HEK293 (cell line): ENCODE measurements around the gene NATD1.
A peak's percentile ranks its signal among the peaks of the same experiment; 100 is the strongest.

ENCODE experiments used
- GFI1B ChIP-seq: fragments of 450-650 bp; formaldehyde crosslinking; IDR thresholded peaks from 2 replicates; pipeline ENCODE4 v1.5.1; 2016; ENCODE audit warnings: missing biosample characterization, missing genetic modification characterization
- GLIS1 ChIP-seq: fragments of 450-650 bp; formaldehyde crosslinking; IDR thresholded peaks from 2 replicates; pipeline ENCODE4 v1.5.1; 2016; ENCODE audit warnings: missing biosample characterization, missing genetic modification characterization
- HIC1 ChIP-seq: fragments of 450-650 bp; formaldehyde crosslinking; IDR thresholded peaks from 2 replicates; pipeline ENCODE4 v1.5.1; 2016; ENCODE audit warnings: missing biosample characterization, missing genetic modification characterization
- HOXC10 ChIP-seq: sonication (generic); formaldehyde crosslinking; IDR thresholded peaks from 2 replicates; pipeline ENCODE4 v1.8.1; 2023; ENCODE audit warnings: mild to moderate bottlenecking, missing genetic modification reagents
- KLF16 ChIP-seq: fragments of 450-650 bp; formaldehyde crosslinking; IDR thresholded peaks from 2 replicates; pipeline ENCODE4 v1.5.1; 2017; ENCODE audit warnings: missing biosample characterization, missing genetic modification characterization
- KLF9 ChIP-seq: fragments of 450-650 bp; formaldehyde crosslinking; IDR thresholded peaks from 2 replicates; pipeline ENCODE4 v1.5.1; 2016; ENCODE audit warnings: missing biosample characterization, missing genetic modification characterization, low read depth
- RBAK ChIP-seq: fragments of 450-650 bp; formaldehyde crosslinking; IDR thresholded peaks from 2 replicates; pipeline ENCODE4 v1.5.1; 2016; ENCODE audit warnings: missing biosample characterization, missing genetic modification characterization
- SETDB1 ChIP-seq: IDR thresholded peaks from one replicate; pipeline ENCODE4 v1.6.1; 2017; ENCODE audit warnings: mild to moderate bottlenecking, low read length, moderate library complexity, mixed read lengths; ENCODE audit not compliant: insufficient read length
- WT1 ChIP-seq: fragments of 450-650 bp; formaldehyde crosslinking; IDR thresholded peaks from 2 replicates; pipeline ENCODE4 v1.5.1; 2016; ENCODE audit warnings: missing biosample characterization, missing genetic modification characterization
- ZBTB44 ChIP-seq: fragments of 450-650 bp; IDR thresholded peaks from 2 replicates; pipeline ENCODE4 v1.5.1; 2018; ENCODE audit warnings: missing biosample characterization, mild to moderate bottlenecking, missing genetic modification characterization
- ZBTB8A ChIP-seq: fragments of 450-650 bp; formaldehyde crosslinking; IDR thresholded peaks from 2 replicates; pipeline ENCODE4 v1.5.1; 2016; ENCODE audit warnings: missing biosample characterization, missing genetic modification characterization
- ZNF16 ChIP-seq: fragments of 450-650 bp; formaldehyde crosslinking; IDR thresholded peaks from 2 replicates; pipeline ENCODE4 v1.5.1; 2016; ENCODE audit warnings: low read depth, missing biosample characterization, missing genetic modification characterization
- ZNF223 ChIP-seq: fragments of 450-650 bp; formaldehyde crosslinking; IDR thresholded peaks from 2 replicates; pipeline ENCODE4 v1.5.1; 2016; ENCODE audit warnings: missing biosample characterization, missing genetic modification characterization
- ZNF280D ChIP-seq: fragments of 450-650 bp; formaldehyde crosslinking; IDR thresholded peaks from 2 replicates; pipeline ENCODE4 v1.5.1; 2016; ENCODE audit warnings: missing biosample characterization, missing genetic modification characterization
- ZNF404 ChIP-seq: fragments of 450-650 bp; formaldehyde crosslinking; IDR thresholded peaks from 2 replicates; pipeline ENCODE4 v1.5.1; 2017; ENCODE audit warnings: missing biosample characterization, missing genetic modification characterization
- ZNF544 ChIP-seq: fragments of 450-650 bp; formaldehyde crosslinking; IDR thresholded peaks from 2 replicates; pipeline ENCODE4 v1.5.0; 2017; ENCODE audit warnings: missing biosample characterization, missing genetic modification characterization
- ZNF645 ChIP-seq: fragments of 450-650 bp; formaldehyde crosslinking; IDR thresholded peaks from 2 replicates; pipeline ENCODE4; 2016; ENCODE audit warnings: missing biosample characterization, missing genetic modification characterization
- ZNF692 ChIP-seq: fragments of 450-650 bp; formaldehyde crosslinking; IDR thresholded peaks from 2 replicates; pipeline ENCODE4 v1.5.1; 2016; ENCODE audit warnings: missing biosample characterization, missing genetic modification characterization
- ZXDB ChIP-seq: fragments of 450-650 bp; formaldehyde crosslinking; IDR thresholded peaks from 2 replicates; pipeline ENCODE4 v1.5.1; 2016; ENCODE audit warnings: missing biosample characterization, missing genetic modification characterization
- TF ChIP-seq, protein P1 (sequence below): fragments of 450-650 bp; formaldehyde crosslinking; IDR thresholded peaks from 2 replicates; pipeline ENCODE4 v1.5.1; 2016; ENCODE audit warnings: missing biosample characterization, missing genetic modification characterization
- TF ChIP-seq, protein P2 (sequence below): IDR thresholded peaks from 2 replicates; pipeline ENCODE4 v1.6.1; 2011; ENCODE audit warnings: mild to moderate bottlenecking, low read depth, low read length, borderline replicate concordance
- TF ChIP-seq, protein P3 (sequence below): fragments of 450-650 bp; IDR thresholded peaks from 2 replicates; pipeline ENCODE4 v1.5.1; 2018; ENCODE audit warnings: missing biosample characterization, missing genetic modification characterization
- TF ChIP-seq, protein P4 (sequence below): fragments of 450-650 bp; formaldehyde crosslinking; IDR thresholded peaks from 2 replicates; pipeline ENCODE4 v1.5.1; 2016; ENCODE audit warnings: missing biosample characterization, missing genetic modification characterization, borderline replicate concordance

Gene NATD1

GRCh38 chr17:21214015-21214776 lies 39.0 kb downstream of the NATD1 start, which contains the start of gene TMEM11 (continued):
- TF ChIP-seq ZNF692 (tag by site-specific recombination) (peak; percentile 22; the same call in 1 of the 2 replicates), KLF9 (tag by site-specific recombination) (peak; percentile 28; the same call in 1 of the 2 replicates), ZNF223 (tag by site-specific recombination) (no peak), ZNF544 (tag by site-specific recombination) (no peak), HIC1 (peak; percentile 100), ZXDB (tag by site-specific recombination) (peak; percentile 98), SETDB1 (no peak), ZBTB8A (tag by site-specific recombination) (peak; percentile 38), ZNF404 (tag by site-specific recombination) (no peak), KLF16 (peak; percentile 88; the same call in 1 of the 2 replicates), GLIS1 (tag by site-specific recombination) (peak; percentile 60; the same call in 1 of the 2 replicates), HOXC10 (CRISPR knock-in tag) (0 out of 2 replicates have a peak, but pooled peaks have one; percentile 18), ZNF16 (no peak), GFI1B (tag by site-specific recombination) (no peak), ZBTB44 (tag by site-specific recombination) (no peak), ZNF645 (tag by site-specific recombination) (no peak), RBAK (tag by site-specific recombination) (no peak), ZNF280D (no peak), WT1 (no peak)
- TF ChIP-seq, protein P1, sequence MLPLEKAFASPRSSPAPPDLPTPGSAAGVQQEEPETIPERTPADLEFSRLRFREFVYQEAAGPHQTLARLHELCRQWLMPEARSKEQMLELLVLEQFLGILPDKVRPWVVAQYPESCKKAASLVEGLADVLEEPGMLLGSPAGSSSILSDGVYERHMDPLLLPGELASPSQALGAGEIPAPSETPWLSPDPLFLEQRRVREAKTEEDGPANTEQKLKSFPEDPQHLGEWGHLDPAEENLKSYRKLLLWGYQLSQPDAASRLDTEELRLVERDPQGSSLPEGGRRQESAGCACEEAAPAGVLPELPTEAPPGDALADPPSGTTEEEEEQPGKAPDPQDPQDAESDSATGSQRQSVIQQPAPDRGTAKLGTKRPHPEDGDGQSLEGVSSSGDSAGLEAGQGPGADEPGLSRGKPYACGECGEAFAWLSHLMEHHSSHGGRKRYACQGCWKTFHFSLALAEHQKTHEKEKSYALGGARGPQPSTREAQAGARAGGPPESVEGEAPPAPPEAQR (tag by site-specific recombination) = no peak
- TF ChIP-seq, protein P2, sequence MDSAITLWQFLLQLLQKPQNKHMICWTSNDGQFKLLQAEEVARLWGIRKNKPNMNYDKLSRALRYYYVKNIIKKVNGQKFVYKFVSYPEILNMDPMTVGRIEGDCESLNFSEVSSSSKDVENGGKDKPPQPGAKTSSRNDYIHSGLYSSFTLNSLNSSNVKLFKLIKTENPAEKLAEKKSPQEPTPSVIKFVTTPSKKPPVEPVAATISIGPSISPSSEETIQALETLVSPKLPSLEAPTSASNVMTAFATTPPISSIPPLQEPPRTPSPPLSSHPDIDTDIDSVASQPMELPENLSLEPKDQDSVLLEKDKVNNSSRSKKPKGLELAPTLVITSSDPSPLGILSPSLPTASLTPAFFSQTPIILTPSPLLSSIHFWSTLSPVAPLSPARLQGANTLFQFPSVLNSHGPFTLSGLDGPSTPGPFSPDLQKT = no peak
- TF ChIP-seq, protein P3, sequence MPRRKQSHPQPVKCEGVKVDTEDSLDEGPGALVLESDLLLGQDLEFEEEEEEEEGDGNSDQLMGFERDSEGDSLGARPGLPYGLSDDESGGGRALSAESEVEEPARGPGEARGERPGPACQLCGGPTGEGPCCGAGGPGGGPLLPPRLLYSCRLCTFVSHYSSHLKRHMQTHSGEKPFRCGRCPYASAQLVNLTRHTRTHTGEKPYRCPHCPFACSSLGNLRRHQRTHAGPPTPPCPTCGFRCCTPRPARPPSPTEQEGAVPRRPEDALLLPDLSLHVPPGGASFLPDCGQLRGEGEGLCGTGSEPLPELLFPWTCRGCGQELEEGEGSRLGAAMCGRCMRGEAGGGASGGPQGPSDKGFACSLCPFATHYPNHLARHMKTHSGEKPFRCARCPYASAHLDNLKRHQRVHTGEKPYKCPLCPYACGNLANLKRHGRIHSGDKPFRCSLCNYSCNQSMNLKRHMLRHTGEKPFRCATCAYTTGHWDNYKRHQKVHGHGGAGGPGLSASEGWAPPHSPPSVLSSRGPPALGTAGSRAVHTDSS (tag by site-specific recombination) = no peak
- TF ChIP-seq, protein P4, sequence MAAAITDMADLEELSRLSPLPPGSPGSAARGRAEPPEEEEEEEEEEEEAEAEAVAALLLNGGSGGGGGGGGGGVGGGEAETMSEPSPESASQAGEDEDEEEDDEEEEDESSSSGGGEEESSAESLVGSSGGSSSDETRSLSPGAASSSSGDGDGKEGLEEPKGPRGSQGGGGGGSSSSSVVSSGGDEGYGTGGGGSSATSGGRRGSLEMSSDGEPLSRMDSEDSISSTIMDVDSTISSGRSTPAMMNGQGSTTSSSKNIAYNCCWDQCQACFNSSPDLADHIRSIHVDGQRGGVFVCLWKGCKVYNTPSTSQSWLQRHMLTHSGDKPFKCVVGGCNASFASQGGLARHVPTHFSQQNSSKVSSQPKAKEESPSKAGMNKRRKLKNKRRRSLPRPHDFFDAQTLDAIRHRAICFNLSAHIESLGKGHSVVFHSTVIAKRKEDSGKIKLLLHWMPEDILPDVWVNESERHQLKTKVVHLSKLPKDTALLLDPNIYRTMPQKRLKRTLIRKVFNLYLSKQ (tag by site-specific recombination) = no peak
